Stimulated activated CD4-positive, alpha-beta T cell treated with anti-CD3 and anti-CD28 coated beads, Interleukin-1b, Interleukin-23, amount 100 ng/mL, for 4 hours (primary cell): Measurements from ENCODE around the gene NOL12.
A peak's percentile ranks its signal among the peaks of the same experiment; 100 is the strongest.
"Not testable (repeated sequence)": the region's sequence is repeated elsewhere in the genome, so short reads cannot be mapped to it uniquely, and the experiment has no call there.

Experiments used
- DNase-seq, 2 donors: peaks; one replicate each; pipeline ENCODE4 v3.0.0-alpha.2; 2020; ENCODE audit warnings: low read depth in 2 of 2

Gene NOL12, protein sequence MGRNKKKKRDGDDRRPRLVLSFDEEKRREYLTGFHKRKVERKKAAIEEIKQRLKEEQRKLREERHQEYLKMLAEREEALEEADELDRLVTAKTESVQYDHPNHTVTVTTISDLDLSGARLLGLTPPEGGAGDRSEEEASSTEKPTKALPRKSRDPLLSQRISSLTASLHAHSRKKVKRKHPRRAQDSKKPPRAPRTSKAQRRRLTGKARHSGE

GRCh38 chr22:37686002-37686982 is at the start of gene NOL12:
Gene NOL12, plus strand, starts transcription at chr22:37686343. Its CDS starts 50 bp downstream, at chr22:37686393.
- peak; percentile 64 for DNase-seq

DNA sequence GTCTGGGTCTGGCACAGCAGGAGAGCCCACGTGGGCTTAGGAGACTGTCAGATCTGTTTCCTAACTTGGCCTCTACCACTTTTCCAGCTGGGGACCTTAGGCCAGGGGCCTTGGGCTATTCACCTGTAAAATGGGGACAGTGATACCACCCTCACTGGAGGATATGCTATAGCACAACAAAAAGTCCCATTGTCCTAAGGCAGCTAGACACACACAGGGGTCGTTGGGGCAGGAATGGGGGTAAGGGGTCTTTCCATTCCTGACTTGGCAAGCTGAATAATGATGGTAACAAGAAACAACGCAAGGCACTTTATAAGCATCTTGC is 49.2 kb upstream of the NOL12 start:
- no peak for DNase-seq

DNA sequence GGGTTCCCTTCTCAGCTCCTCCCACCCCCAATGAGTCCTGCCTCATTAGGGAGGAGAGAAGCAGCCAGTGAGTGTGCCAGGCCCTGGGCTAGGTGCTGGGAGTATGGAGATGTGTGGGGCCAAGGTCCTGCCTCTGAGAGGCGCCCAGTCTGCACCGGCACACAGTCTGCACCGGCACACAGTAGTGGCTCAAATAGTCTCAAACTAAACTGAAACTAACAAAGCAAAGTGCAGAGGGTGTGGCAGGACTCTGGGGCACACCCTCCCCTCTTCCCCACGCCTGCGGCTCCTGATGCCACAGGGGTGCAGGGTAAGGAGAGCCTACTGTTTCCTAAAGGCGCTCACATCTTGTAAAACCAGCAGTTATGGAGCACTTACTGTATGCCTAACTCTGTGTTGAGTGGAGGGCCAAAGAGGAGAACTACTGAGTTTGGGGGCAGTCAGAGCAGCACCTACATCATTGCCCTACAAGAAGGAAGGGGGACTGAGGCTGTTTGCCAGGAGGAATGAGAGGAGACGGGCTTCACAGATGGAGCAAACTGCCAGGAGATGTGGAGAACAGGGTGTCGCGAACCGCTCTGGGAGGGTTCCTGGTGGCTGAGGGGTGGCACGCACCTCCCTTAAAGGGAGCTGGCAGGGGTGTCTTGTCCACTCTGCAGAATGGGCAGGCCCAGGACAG is 47.6 kb upstream of the NOL12 start:
- DNase-seq = no peak

DNA sequence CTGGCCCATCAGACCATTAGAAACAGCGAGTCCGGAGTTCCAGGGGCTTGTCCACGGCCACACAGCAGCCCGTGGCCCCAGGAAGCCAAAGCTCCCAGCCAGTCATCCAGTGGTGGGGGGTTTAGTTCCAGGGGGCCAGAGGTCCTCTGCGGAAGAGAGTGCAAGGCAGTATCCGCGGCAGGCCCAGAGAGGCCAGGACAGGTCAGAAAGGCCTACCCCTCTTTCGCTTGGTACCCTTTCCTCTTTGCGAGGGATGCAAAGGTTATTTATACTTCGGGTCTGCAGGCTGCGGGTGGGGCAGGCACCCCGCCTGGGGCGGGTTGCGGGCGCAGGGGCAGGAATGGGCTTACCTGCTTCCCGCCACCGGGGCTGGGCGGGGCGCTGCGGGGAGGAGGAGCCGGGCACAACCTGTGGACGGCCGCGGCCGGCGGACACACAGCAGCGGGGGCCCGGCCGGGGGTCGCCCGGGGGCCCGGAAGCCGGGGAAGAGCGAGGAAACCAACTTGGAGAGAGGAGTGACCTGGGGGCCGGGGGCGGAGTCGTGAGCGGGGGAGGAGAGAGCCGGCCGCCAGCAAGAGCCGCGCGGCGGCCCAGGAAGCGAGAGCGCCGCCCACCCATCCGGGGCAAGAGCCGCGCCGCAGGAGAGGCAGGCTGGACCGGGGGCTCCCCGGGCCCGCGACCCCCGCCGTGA is 46.9 kb upstream of the NOL12 start, which contains the start of gene SH3BP1:
SH3BP1 (plus strand) TSS at position 600 of the 691 bp plus-strand sequence. CDS start 119 bp downstream, outside the sequence.
- DNase-seq = peak in 1 of 2 donors; percentile 54

DNA sequence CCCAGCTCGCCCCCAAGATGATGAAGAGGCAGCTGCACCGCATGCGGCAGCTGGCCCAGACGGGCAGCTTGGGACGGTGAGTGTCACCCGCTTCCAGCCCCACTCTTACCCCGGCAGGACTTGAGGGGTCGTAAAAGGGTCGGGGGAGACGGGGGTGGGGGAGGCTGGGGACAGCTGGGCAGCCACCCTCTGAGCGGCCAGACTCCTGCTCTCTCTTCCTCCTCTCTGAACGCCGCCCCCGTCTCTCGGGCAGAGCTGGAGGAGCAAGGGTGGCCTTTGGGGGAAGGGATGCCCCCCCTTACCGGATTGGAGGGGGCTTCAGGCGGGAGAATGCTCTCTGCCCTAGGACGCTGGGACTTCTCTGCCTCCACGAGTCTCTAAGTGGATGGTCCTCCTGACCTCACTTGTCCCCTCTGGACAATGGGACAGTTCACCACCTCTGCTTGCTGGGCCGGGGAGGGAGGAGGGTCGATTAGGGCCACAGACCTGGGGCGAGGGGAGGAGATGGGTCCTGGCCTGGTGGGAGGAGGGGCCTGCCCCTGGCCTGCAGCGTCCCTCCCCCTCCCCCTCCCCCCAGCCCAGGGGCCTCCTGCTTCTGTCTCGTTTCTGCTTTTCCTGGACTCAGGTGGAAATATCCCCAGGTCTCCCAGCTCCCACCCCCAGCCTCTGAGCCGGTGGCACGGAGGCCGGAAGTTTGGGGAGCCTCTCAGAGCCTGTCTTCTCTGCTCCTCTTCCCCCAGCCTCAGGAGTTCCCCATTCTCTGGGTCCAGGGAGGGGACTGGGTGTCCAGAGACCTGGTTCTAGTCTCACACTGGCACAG is 46.2 kb upstream of the NOL12 start:
- DNase-seq = no peak

DNA sequence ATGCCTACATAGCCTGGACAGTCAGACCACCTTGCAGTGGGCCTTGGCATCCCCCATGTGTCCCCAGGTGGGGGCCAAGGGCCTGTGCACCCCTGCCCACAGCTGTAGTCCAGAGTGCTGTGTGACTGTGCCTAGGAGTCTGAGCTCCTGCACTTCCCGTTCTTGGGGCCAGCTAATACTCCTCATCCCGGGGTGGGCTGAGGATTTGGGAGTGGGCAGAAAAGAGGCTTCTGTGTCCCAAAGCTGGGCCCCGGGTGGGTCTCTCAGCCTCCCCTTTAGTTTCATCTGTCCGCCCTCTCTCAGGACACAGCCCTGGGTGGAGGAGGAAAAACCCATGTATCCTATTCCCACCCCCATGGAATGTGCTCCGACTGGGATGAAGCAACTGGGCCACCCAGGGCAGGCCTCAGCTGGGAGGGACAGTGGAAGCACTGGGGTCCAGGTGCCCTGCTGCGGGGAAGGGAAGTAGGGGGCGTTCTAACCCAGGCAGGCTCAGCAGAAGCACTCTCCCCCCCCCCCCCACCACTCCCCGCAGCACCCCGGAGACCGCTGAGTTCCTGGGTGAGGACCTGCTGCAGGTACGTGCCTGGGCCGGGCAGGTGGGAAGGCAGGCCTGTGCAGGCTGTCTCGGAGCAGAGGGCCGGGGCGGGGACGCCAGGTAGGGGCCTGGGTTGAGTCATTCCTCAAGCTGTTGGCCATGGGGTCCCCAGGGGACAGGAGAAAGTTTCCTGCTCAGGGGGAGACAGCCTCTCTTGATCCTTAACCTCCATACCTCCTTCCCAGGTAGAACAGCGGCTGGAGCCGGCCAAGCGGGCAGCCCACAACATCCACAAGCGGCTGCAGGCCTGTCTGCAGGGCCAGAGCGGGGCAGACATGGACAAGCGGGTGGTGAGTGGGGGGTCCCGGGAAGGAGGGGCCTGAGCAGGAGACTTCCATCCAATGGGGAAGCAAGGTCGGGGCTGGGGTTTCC is 45.3 kb upstream of the NOL12 start:
- DNase-seq = no peak

- no peak for DNase-seq
Observed at GRCh38 chr22:37641561-37641949, 44.6 kb upstream of the NOL12 start.

- DNase-seq = peak; percentile 90 to 91
Observed at GRCh38 chr22:37643225-37643847, 42.8 kb upstream of the NOL12 start.

DNA sequence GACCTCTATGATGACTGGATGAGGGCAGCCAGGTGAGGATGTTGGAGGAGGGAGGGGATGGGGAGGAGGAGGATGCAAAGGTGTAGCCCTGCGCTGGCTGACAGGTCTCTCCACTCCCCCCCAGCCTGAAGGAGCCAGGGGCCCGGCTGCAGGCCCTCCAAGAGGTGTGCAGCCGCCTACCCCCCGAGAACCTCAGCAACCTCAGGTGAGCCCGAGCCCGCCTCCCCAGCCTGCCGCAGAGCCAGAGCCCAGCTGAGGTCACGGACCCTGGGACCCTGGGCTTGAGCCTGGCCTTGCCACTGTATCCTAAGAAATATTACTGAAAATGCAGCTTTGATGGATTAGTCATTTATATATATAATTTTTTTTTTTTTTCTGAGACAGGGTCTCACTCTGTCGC is 38.8 kb upstream of the NOL12 start:
- no peak for DNase-seq

DNA sequence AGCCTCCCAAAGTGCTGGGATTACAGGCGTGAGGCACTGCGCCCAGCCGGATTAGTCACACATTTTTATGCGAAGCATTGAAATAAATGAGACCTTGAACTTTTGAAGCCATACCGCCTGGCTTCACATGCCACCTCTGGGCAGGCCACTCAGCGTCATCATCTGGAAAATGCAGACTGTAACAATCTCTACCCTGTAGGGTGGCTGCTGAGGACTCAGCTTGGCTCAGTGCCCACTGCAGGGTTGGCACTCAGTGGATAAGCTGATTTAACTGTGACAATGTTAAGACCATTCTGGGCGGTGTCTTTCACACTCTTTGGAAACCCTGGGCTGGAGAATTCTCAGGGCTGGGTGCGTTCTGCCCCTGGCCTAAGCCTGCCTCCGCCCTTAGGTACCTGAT is 38.2 kb upstream of the NOL12 start:
- DNase-seq = no peak

DNA sequence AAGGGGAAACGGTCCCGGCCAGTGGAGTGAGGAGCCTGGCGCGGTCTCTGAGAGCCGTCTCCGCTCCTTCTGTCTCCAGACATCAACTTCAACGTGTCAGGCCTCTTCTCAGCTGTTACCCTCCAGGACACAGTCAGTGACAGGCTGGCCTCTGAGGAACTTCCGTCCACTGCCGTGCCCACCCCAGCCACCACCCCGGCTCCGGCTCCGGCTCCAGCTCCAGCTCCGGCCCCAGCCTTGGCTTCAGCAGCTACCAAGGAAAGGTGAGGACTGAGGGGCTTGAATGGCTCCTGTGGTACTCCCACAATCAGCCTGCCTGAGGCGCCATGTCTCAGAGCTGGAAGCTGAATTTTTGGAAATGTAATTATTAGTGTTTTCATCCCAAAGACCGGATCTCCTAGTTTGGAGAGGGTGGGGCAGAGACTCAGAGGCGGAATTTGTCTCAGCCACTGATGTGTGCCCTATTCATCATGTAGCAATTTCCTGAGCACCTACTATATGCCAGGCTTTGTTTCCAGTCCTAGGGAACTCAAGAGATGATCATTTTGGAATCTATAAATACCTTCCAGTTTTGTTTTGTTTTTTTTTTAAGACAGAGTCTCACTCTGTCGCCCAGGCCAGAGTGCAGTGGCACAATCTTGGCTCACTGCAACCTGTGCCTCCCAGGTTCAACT is 35.5 kb upstream of the NOL12 start:
- no peak for DNase-seq

- no peak for DNase-seq
Observed at GRCh38 chr22:37654563-37655251, 31.4 kb upstream of the NOL12 start.

- no peak for DNase-seq
Observed at GRCh38 chr22:37655252-37655563, 30.9 kb upstream of the NOL12 start.

- not testable (repeated sequence) for DNase-seq
Observed at GRCh38 chr22:37656583-37656982, 29.6 kb upstream of the NOL12 start.

GRCh38 chr22:37657590-37658132 is 28.5 kb upstream of the NOL12 start:
- no peak for DNase-seq

DNA sequence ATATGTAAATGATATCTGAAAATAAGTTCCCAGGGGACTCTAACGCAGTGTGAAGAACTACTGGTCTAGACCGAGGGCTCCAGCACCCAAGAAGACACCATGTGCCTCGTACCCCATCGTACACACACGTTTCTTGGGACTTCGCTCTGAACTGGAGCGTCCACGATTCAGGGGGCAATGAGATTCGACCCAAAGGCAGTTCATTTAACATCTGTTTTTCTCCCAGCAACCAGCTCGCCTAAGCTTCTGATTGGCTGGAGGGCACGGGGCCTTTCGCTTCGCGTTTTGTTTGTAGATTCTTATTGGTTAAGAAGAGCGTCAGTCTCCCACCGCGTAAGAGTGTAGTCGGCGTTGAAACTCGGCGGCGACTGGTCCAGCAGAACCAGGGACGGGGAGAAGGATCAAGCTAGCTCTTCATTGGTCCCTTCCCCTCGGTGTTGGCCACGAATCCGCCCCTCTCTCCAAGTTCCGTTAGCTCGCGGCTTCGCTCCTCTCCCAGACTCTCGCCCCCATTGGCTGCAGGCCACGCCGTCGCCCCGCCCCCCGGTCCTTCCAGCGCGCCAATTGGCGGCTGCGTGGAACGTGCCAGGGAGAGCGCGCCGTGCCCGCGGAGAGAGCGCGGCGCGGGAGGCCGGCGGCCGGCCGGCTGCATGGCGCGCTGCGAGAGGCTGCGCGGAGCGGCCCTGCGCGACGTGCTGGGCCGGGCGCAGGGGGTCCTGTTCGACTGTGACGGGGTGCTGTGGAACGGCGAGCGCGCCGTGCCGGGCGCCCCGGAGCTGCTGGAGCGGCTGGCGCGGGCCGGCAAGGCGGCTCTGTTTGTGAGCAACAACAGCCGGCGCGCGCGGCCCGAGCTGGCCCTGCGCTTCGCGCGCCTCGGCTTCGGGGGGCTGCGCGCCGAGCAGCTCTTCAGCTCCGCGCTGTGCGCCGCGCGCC is 27.7 kb upstream of the NOL12 start, which contains the start of gene PDXP:
PDXP (plus strand) TSS at position 591 of the 933 bp plus-strand sequence; CDS start at position 651, 60 bp downstream.
- DNase-seq = peak; percentile 98 to 99
